Measurements from ENCODE around the gene LHFPL6.
"Not testable (repeated sequence)": the region's sequence is repeated elsewhere in the genome, so short reads cannot be mapped to it uniquely, and the experiment has no call there.

The LHFPL6 gene

DNA sequence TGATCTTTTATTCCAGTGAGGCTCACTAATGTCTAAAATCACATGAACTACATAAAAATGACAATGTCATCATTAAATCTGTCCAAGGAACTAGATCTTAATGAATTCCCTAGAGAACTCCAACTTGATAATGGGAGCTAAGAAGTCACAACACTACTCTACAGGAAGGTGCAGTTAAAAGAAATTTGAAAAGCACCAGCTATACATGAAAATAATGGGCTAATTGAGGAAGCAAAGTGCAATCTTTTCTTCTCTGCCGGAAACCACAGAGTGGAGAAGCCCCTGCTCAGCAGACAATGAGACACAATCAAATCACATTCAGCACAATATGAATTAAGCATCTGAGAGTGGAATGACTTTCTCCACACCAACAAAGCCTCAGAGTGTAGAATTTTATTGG, 261.7 kb downstream of the LHFPL6 start:
- DNase-seq (ENCODE audit: low spot score), result no peak

DNA sequence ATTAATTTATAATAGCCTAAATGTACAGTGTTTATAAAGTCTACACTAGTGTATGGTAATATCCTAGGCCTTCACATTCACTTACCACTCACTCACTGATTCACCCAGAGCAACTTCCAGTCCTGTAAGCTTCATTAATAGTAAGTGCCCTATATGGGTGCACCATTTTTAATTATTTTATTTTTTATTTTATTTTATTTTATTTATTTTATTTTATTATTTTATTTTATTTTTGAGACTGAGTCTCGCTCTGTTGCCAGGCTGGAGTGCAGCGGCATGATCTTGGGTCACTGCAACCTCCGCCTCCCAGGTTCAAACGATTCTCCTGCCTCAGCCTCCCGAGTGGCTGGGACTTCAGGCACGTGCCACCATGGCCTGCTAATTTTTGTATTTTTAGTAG, 264.9 kb downstream of the LHFPL6 start:
- not testable (repeated sequence) for DNase-seq (ENCODE audit: low spot score)

DNA sequence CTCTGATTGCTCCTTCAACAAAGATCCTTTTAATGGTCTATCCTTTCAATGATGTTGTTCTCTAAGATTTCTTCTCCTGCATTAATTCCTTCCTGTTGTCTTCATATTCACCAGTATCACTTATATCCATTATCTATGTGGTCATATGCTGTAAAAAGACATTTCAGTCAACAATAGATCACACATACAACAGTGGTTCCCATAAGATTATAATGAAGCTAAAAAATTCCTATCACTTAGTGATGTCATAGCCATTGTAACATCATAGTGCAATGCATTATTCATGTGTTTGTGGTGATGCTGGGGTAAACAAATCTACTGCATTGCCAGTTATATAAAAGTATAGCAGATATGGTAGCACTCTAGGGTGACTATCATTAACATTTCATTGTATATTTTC, 266.1 kb downstream of the LHFPL6 start:
- no peak for DNase-seq (ENCODE audit: low spot score)

DNA sequence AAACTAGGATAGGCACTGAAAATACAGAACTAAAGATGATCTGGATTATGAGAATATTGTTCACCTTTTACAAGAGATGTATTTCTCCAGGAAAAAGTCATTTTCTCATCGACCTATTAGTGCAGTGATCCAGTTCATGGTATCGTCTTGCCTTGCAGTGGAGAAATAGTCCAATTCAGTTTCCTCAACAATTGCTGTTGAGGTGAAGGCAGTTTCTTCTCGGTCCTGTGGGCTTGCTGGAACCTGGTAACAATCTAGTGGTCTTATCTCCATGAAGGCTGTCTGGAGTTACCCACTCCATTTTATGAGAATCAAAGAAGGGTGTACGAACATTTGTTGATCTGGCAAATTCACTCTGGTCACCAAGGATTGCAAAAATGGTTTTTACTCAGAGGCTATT, 266.8 kb downstream of the LHFPL6 start:
- DNase-seq (ENCODE audit: low spot score), result no peak

- no peak for DNase-seq (ENCODE audit: low spot score)
Observed at GRCh38 chr13:39335721-39336120, 267.3 kb downstream of the LHFPL6 start.

DNA sequence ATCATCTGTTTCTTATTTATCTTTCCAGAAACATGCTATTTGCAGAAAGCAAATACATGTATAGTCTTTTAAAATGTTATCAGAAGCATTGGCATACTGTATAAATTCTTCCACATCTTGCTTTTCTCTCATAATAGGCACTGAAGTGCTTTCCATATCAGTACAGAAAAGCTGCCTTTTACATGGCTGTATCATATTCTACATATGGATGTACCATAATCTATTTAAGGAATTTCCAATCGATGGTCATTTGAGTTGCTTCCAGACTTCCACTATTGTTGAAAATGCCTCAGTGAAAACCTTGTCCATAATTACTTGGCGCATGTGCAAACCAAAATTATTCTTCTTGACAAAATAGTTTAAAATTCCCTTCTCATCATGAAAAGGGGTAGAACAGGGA, 272.5 kb downstream of the LHFPL6 start:
- no peak for DNase-seq (ENCODE audit: low spot score)

- peak; percentile 60 for DNase-seq (ENCODE audit: low spot score)
Observed at GRCh38 chr13:39329182-39329639, 273.8 kb downstream of the LHFPL6 start.

GRCh38 chr13:39327172-39327479, 275.9 kb downstream of the LHFPL6 start:
- no peak for DNase-seq (ENCODE audit: low spot score)

DNA sequence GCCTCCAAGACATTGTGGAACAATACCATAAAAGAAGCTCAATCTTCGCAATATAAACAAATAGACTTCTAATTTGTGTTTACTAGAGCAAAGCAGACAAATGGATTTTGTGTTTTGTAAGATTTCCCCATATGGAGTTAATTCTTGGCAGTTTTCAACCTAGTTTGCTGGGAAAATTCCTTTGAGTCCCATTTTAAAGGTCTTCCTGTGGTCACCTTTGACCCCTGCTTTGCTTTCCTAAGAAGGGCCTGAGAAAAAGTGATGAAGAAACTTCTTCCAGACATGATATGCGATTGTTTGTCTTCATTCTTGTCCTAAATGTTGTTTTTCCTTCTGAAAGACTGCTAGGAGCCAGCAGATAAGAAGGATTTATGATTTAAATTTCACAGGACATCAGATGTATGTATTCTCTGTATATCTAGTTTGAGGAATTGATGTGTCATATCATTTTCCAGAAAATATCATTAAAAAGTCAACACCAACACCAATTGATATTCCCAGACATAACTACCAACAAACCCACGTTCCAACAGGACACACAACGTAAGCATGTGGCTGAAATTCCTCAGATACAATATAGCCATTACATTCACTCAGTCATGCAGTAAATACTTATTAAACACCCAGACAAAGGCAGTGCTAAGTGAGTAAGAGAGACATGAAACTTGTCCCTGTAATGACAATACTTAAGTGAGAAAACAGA, 276.4 kb downstream of the LHFPL6 start:
- no peak for DNase-seq (ENCODE audit: low spot score)

GRCh38 chr13:39324806-39325311, 278.1 kb downstream of the LHFPL6 start:
- DNase-seq (ENCODE audit: low spot score), result no peak

GRCh38 chr13:39322836-39323585, 280.0 kb downstream of the LHFPL6 start:
- DNase-seq (ENCODE audit: low spot score), result no peak

DNA sequence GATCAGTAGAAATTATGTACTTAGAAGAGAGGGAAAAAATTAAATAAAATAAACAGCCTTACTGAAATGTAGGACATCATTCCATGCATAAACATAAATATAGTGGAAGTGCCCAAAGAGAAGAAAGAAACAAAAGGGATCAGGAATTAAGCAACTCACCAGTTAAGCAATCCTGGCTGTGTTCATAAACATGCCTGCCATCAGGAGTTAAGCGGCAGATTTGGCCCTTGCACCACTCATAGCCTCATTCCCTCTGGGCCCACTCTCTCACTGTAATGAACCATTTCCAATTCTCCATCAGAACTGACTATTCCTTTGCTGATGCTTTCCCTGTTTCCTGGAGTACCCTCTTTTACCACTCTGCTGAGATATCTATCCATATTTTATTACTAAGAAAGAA, 281.4 kb downstream of the LHFPL6 start:
- DNase-seq (ENCODE audit: low spot score), result no peak

DNA sequence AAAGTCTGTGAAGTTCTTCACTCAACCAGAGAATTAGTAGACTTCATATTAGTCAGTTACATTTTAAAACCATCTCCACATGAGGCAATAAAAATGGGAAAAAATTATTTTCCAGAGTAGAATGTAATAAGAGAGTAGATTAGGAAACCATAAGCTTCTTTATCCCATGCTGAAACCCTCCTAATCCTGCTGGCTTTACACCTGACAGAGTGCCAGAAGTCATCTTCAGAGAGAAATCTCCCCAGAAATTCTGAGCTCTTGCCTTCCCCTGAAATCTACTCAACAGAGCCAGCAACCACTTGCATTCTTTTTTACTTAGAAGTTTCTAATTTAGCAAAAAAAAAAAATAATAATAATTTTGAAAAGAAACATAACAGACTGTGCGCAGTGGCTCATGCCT, 284.8 kb downstream of the LHFPL6 start:
- DNase-seq (ENCODE audit: low spot score), result no peak

GRCh38 chr13:39317291-39317690, 285.7 kb downstream of the LHFPL6 start:
- no peak for DNase-seq (ENCODE audit: low spot score)

GRCh38 chr13:39315796-39316195, 287.2 kb downstream of the LHFPL6 start:
- no peak for DNase-seq (ENCODE audit: low spot score)

DNA sequence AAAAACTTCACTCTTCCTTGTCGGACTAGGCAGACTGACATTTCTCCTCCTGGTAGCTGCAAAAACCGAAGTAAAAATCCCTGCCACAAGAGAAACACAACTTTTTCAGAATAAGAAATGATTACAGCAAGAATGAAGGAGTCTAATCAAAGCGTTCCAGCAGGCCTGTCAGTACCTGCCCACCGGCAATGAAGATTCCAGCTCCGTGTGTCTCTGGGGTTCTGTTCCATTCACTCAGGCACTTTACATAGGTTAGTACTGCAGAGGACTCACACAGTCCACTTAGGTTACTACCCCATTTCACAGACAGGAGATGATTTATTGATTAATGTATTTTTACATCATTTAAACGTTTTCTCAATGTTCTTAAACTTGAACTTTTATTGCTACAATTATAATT, 289.3 kb downstream of the LHFPL6 start:
- no peak for DNase-seq (ENCODE audit: low spot score)

- no peak for DNase-seq (ENCODE audit: low spot score)
Observed at GRCh38 chr13:39312596-39312995, 290.4 kb downstream of the LHFPL6 start.

GRCh38 chr13:39311619-39312018, 291.4 kb downstream of the LHFPL6 start:
- no peak for DNase-seq (ENCODE audit: low spot score)

DNA sequence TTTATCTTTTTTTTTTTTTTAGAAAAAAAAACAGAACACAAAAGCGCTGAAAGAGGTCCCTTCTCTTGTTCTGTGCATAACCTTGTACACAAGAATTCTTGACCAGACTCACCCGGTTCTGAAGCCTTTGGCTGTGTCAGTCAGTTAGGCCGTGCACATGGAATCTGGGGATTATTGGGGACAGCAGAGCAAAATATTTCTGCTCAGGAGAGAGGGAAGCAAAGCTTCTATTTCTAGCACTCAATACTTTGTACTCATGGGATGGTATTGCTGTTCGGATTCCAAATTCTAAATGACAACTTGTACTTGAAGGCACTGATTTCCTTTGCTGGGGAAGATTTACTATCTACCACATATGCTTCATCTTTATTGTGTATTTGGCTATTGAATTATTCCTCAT, 292.0 kb downstream of the LHFPL6 start:
- DNase-seq (ENCODE audit: low spot score), result no peak

GRCh38 chr13:39306639-39307589, 296.1 kb downstream of the LHFPL6 start:
- DNase-seq (ENCODE audit: low spot score), result no peak

GRCh38 chr13:39302820-39303219, 300.2 kb downstream of the LHFPL6 start:
- DNase-seq (ENCODE audit: low spot score), result no peak

GRCh38 chr13:39298951-39299350, 304.0 kb downstream of the LHFPL6 start:
- DNase-seq (ENCODE audit: low spot score), result no peak

Measured in iPS-NIHi11 (cell line).